SK-N-SH (cell line): ENCODE measurements around the gene USP10. TPM values are rescaled to one million over a fixed set of nuclear protein-coding genes. Genes with fewer than 3 reads are reported as not detected.

Source experiments
- CTCF ChIA-PET: fragments of 300-600, 350-600 bp; formaldehyde crosslinking; extraction: SDS; loops from one replicate; lab custom pipeline; 2021; lab: Yijun Ruan, JAX
- POLR2A ChIA-PET: fragments of 350-600 bp; sonication (Branson Sonifier 250); formaldehyde crosslinking; extraction: SDS; loops from one replicate; lab custom pipeline; 2020; ENCODE audit warnings: antibody characterized with exemption, inconsistent platforms; lab: Yijun Ruan, JAX
- DNase-seq: peaks from one replicate; pipeline ENCODE4 v3.0.0; 2012
- H2AFZ ChIP-seq: fragments of 200-600 bp; sonication (generic); 2 replicates; pipeline ENCODE4 v1.8.1; 2016; ENCODE audit warnings: antibody characterized with exemption, mild to moderate bottlenecking, low read depth
- H3F3A ChIP-seq: fragments of 200-600 bp; sonication (generic); replicated peaks from 2 replicates; pipeline ENCODE3; 2016; ENCODE audit warnings: antibody characterized with exemption, mild to moderate bottlenecking; ENCODE audit not compliant: insufficient read depth
- H3K27ac ChIP-seq, 2 experiments: fragments of 200-500 bp in 1 of 2; fragments of 200-600 bp in 1 of 2; sonication (Bioruptor generic) in 1 of 2; sonication (generic), shearing (Covaris generic) in 1 of 2; 2 replicates each; pipeline versions ENCODE4 v1.5.1 to v1.6.1; 2014 to 2016; ENCODE audit warnings: low read depth in 2 of 2, inconsistent platforms in 1 of 2, low read length in 1 of 2, mild to moderate bottlenecking in 1 of 2, mixed read lengths in 1 of 2
- H3K27me3 ChIP-seq: fragments of 200-600 bp; sonication (generic), shearing (Covaris generic); 2 replicates; pipeline ENCODE4 v1.6.1; 2016; ENCODE audit warnings: mixed run types; ENCODE audit not compliant: insufficient read depth
- H3K36me3 ChIP-seq, 2 experiments: fragments of 200-500 bp in 1 of 2; fragments of 200-600 bp in 1 of 2; sonication (Bioruptor generic) in 1 of 2; sonication (generic) in 1 of 2; replicated peaks in 1 of 2; 2 replicates each; pipeline versions ENCODE3 to v1.5.1; 2014 to 2016; ENCODE audit warnings: low read length in 1 of 2, mild to moderate bottlenecking in 1 of 2; ENCODE audit not compliant: insufficient read depth in 2 of 2, control insufficient read depth in 1 of 2
- H3K4me1 ChIP-seq, 2 experiments: fragments of 200-500 bp in 1 of 2; fragments of 200-600 bp in 1 of 2; sonication (Bioruptor generic) in 1 of 2; sonication (generic), shearing (Covaris generic) in 1 of 2; 2 replicates each; pipeline versions ENCODE4 v1.5.1 to v1.6.1; 2014 to 2016; ENCODE audit warnings: low read depth in 1 of 2, low read length in 1 of 2, mixed run types in 1 of 2; ENCODE audit not compliant: insufficient read depth in 2 of 2, control insufficient read depth in 1 of 2
- H3K4me2 ChIP-seq: fragments of 200-600 bp; sonication (generic), shearing (Covaris generic); 2 replicates; pipeline ENCODE4 v1.6.1; 2017; ENCODE audit warnings: mixed run types
- H3K4me3 ChIP-seq, 2 experiments: fragments of 200-500 bp in 1 of 2; fragments of 200-600 bp in 1 of 2; sonication (Bioruptor generic) in 1 of 2; sonication (generic), shearing (Covaris generic) in 1 of 2; 2 replicates each; pipeline versions ENCODE4 v1.5.1 to v1.8.1; 2014 to 2016; ENCODE audit warnings: low read depth in 2 of 2, inconsistent platforms in 1 of 2, low read length in 1 of 2, mild to moderate bottlenecking in 1 of 2, mixed read lengths in 1 of 2, moderate library complexity in 1 of 2
- H3K79me2 ChIP-seq: fragments of 200-600 bp; sonication (generic); 2 replicates; pipeline ENCODE4 v1.8.1; 2017; ENCODE audit warnings: mild to moderate bottlenecking; ENCODE audit not compliant: insufficient read depth
- H3K9ac ChIP-seq: fragments of 200-600 bp; sonication (generic); 2 replicates; pipeline ENCODE4 v1.6.1; 2017; ENCODE audit warnings: mixed run types
- H3K9me2 ChIP-seq: fragments of 200-600 bp; sonication (generic); 2 replicates; pipeline ENCODE4 v1.6.1; 2017; ENCODE audit warnings: mixed run types
- H3K9me3 ChIP-seq: fragments of 200-600 bp; sonication (generic); 2 replicates; pipeline ENCODE4 v1.6.1; 2017; ENCODE audit warnings: mixed run types, mild to moderate bottlenecking, moderate library complexity
- H4K20me1 ChIP-seq: fragments of 200-600 bp; sonication (generic); 2 replicates; pipeline ENCODE4 v1.6.1; 2017; ENCODE audit warnings: mild to moderate bottlenecking, mixed run types; ENCODE audit not compliant: insufficient read depth
- ELF1 ChIP-seq: IDR thresholded peaks from 2 replicates; pipeline ENCODE4 v1.4.0; 2012
- EZH2phosphoT487 ChIP-seq: fragments of 200-600 bp; sonication (generic); IDR thresholded peaks from 2 replicates; pipeline ENCODE4 v1.6.1; 2017; ENCODE audit warnings: low read depth, mixed run types, mild to moderate bottlenecking, antibody characterized with exemption, moderate library complexity, borderline replicate concordance
- FOXM1 ChIP-seq: IDR thresholded peaks from 2 replicates; pipeline ENCODE4 v1.4.0; 2012; ENCODE audit warnings: low read depth, mild to moderate bottlenecking
- GABPA ChIP-seq: IDR thresholded peaks from 2 replicates; pipeline ENCODE4 v1.4.0; 2012; ENCODE audit warnings: low read depth, mild to moderate bottlenecking
- GATA2 ChIP-seq: sonication (generic); formaldehyde crosslinking; IDR thresholded peaks from 2 replicates; pipeline ENCODE4 v1.5.0; 2020; ENCODE audit warnings: mild to moderate bottlenecking, missing genetic modification reagents
- JUND ChIP-seq: IDR thresholded peaks from 2 replicates; pipeline ENCODE4 v1.4.0; 2012
- NRF1 ChIP-seq: IDR thresholded peaks from 2 replicates; pipeline ENCODE4 v1.6.1; 2012; ENCODE audit warnings: low read depth, mild to moderate bottlenecking, low read length
- POLR2AphosphoS5 ChIP-seq: IDR thresholded peaks from 2 replicates; pipeline ENCODE4 v1.6.1; 2012; ENCODE audit warnings: low read depth, low read length
- RAD21 ChIP-seq: IDR thresholded peaks from 2 replicates; pipeline ENCODE4 v1.6.1; 2012; ENCODE audit warnings: mild to moderate bottlenecking, low read length
- RCOR1 ChIP-seq: fragments of 150-350 bp; IDR thresholded peaks from 2 replicates; pipeline ENCODE4 v1.6.1; 2017; ENCODE audit warnings: antibody characterized with exemption, low read length
- RFX5 ChIP-seq: IDR thresholded peaks from 2 replicates; pipeline ENCODE4 v1.6.1; 2012; ENCODE audit warnings: mild to moderate bottlenecking, improper control_type of control experiment, low read length
- SIN3A ChIP-seq: IDR thresholded peaks from 2 replicates; pipeline ENCODE4 v1.6.1; 2012; ENCODE audit warnings: low read depth, mild to moderate bottlenecking, low read length, moderate library complexity, borderline replicate concordance
- SMC3 ChIP-seq: IDR thresholded peaks from 2 replicates; pipeline ENCODE4 v1.6.1; 2012; ENCODE audit warnings: low read depth, low read length, improper control_type of control experiment
- TEAD4 ChIP-seq: IDR thresholded peaks from 2 replicates; pipeline ENCODE4 v1.4.0; 2012; ENCODE audit warnings: mild to moderate bottlenecking, borderline replicate concordance; ENCODE audit not compliant: insufficient read depth
- YY1 ChIP-seq: IDR thresholded peaks from 2 replicates; pipeline ENCODE4 v1.4.0; 2012; ENCODE audit warnings: low read depth, mild to moderate bottlenecking
- WGBS: methylation state at CpG from one replicate; pipeline ENCODE4 v1.1.6; 2017; ENCODE audit warnings: low lambda C conversion rate; 5-methylcytosine and 5-hydroxymethylcytosine counted together
- polyA plus RNA-seq, 3 experiments: library from polyadenylated mRNA; depleted of rRNA; stranded (reverse); fragments of >200 nt; gene quantifications; 2 replicates each; pipeline ENCODE4 v1.2.3, GENCODE V29; 2012
- TF ChIP-seq, protein P1 (sequence below): IDR thresholded peaks from 2 replicates; pipeline ENCODE4 v1.4.0; 2012; ENCODE audit warnings: low read depth, borderline replicate concordance
- TF ChIP-seq, protein P2 (sequence below): fragments of 150-350 bp; IDR thresholded peaks from 2 replicates; pipeline ENCODE4 v1.6.1; 2016; ENCODE audit warnings: mild to moderate bottlenecking, low read depth, low read length
- TF ChIP-seq, protein P3 (sequence below): fragments of 150-350 bp; IDR thresholded peaks from 2 replicates; pipeline ENCODE4 v1.6.1; 2017; ENCODE audit warnings: antibody characterized with exemption, low read length, low read depth, borderline replicate concordance
- TF ChIP-seq, protein P4 (sequence below): IDR thresholded peaks from 2 replicates; pipeline ENCODE4 v1.4.0; 2012; ENCODE audit warnings: low read depth

Gene USP10
- polyA plus RNA-seq, 1 of the 3 experiments (the other 2 are of a cell fraction): 49.2 TPM

DNA sequence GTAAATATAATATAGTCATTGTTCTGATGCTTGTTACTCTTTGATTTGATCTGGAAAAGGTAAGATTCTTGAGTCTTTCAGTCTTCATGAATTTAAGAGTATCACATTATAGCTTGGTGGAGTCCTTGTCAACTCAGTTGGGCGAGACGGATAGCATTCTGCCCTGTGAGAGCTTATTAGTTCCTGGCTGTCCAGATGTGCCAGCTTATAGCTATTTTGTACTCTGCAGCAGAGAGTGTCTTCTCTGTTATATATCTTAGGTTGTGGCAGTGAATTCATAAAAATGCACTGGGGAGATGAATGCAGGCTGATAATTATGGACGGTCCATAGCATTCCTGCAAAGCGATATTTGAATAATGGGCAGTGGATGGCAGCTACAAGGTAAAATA, 69.0 kb downstream of the USP10 start:
- H3K27me3 ChIP-seq: no peaks in the 10 kb centered on the region
- peak overlapping the region in 1 of 2 experiments; percentile 25; a peak in 1 of 4 replicates for H3K27ac ChIP-seq

DNA sequence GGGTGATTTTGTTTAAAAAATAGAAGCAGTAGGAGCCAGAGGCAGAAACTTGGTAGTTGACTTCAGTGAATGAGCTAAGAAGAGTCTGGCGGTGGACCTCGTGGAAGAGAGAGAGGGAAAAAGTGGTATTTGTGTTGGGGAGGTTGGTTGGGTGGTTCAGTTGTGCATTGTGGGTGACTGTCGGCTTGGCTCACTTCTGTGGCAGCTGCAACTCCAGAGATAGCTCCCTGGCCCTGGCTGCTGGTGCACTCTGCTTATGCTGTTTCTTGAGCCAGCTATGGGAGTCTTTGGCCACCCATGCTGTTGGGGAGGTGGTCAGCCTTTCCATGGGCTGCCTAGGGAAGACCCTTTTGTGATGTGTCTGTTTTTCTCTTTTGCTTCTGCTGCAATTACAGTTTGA, 69.6 kb downstream of the USP10 start:
- no peaks in the 10 kb centered on the region for H4K20me1 ChIP-seq
- H3K27me3 ChIP-seq: no peaks in the 10 kb centered on the region
- H3K9ac ChIP-seq: no peak overlapping the region
- POLR2A ChIA-PET: interaction anchor here (1.4 kb wide), 1 partner anchor 183 kb away, joined by 7 read pairs; no protein-coding TSS in a partner anchor
- no peaks in the 10 kb centered on the region for H3F3A ChIP-seq
- CTCF ChIA-PET: interaction anchor here (0.8 to 9.7 kb wide), 12 partner anchors 9 to 203 kb away, joined by 3 to 89 read pairs (median 6); no protein-coding TSS in a partner anchor
- H3K9me3 ChIP-seq: no peaks in the 10 kb centered on the region
- H2AFZ ChIP-seq: no peak overlapping the region
- no peak overlapping the region for H3K4me3 ChIP-seq
- peaks cover 23% of the 10 kb centered on the region; the same call in 1 of the 2 replicates for H3K79me2 ChIP-seq
- H3K27ac ChIP-seq: no peak overlapping the region
- WGBS: 96% methylated on average over 3 of the region's 3 CpGs
- DNase-seq: no peak
- peaks cover 46 to 60% of the 10 kb centered on the region in 2 experiments for H3K36me3 ChIP-seq
- H3K4me2 ChIP-seq: no peak overlapping the region
- peaks cover 0 to 13% of the 10 kb centered on the region in 2 experiments; a peak in 2 of 4 replicates for H3K4me1 ChIP-seq
- H3K9me2 ChIP-seq: no peaks in the 10 kb centered on the region
- TF ChIP-seq RCOR1: no peak
- TF ChIP-seq SMC3: no peak
- no peak for TF ChIP-seq GABPA
- no peak for TF ChIP-seq RAD21
- no peak for TF ChIP-seq GATA2 (CRISPR knock-in tag)
- TF ChIP-seq POLR2AphosphoS5: no peak
- no peak for TF ChIP-seq NRF1
- TF ChIP-seq, protein P1, sequence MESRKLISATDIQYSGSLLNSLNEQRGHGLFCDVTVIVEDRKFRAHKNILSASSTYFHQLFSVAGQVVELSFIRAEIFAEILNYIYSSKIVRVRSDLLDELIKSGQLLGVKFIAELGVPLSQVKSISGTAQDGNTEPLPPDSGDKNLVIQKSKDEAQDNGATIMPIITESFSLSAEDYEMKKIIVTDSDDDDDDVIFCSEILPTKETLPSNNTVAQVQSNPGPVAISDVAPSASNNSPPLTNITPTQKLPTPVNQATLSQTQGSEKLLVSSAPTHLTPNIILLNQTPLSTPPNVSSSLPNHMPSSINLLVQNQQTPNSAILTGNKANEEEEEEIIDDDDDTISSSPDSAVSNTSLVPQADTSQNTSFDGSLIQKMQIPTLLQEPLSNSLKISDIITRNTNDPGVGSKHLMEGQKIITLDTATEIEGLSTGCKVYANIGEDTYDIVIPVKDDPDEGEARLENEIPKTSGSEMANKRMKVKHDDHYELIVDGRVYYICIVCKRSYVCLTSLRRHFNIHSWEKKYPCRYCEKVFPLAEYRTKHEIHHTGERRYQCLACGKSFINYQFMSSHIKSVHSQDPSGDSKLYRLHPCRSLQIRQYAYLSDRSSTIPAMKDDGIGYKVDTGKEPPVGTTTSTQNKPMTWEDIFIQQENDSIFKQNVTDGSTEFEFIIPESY: no peak
- TF ChIP-seq, protein P2, sequence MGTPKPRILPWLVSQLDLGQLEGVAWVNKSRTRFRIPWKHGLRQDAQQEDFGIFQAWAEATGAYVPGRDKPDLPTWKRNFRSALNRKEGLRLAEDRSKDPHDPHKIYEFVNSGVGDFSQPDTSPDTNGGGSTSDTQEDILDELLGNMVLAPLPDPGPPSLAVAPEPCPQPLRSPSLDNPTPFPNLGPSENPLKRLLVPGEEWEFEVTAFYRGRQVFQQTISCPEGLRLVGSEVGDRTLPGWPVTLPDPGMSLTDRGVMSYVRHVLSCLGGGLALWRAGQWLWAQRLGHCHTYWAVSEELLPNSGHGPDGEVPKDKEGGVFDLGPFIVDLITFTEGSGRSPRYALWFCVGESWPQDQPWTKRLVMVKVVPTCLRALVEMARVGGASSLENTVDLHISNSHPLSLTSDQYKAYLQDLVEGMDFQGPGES: no peak
- TF ChIP-seq, protein P3, sequence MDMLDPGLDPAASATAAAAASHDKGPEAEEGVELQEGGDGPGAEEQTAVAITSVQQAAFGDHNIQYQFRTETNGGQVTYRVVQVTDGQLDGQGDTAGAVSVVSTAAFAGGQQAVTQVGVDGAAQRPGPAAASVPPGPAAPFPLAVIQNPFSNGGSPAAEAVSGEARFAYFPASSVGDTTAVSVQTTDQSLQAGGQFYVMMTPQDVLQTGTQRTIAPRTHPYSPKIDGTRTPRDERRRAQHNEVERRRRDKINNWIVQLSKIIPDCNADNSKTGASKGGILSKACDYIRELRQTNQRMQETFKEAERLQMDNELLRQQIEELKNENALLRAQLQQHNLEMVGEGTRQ: no peak

More for the DNA sequence above, 69.0 kb downstream of the USP10 start:
- peak; percentile 67 for DNase-seq
- no peaks in the 10 kb centered on the region for H4K20me1 ChIP-seq
- no peak overlapping the region for H3K9ac ChIP-seq
- WGBS: 94% methylated on average over 4 of the region's 4 CpGs
- H3K4me2 ChIP-seq: no peak overlapping the region
- ChIA-PET CTCF (interaction anchor here (0.8 to 9.7 kb wide), 14 partner anchors 8 to 203 kb away, joined by 3 to 89 read pairs (median 6); no protein-coding TSS in a partner anchor), POLR2A (interaction anchor here (0.7 to 1.4 kb wide), 2 partner anchors 51 to 184 kb away, joined by 3 to 7 read pairs; partner anchors contain the start of gene CRISPLD2)
- peaks cover 49 to 64% of the 10 kb centered on the region in 2 experiments for H3K36me3 ChIP-seq
- TF ChIP-seq ELF1: no peak
- no peak; the same call in 1 of the 2 replicates for TF ChIP-seq RCOR1
- no peak for TF ChIP-seq TEAD4
- TF ChIP-seq JUND: no peak
- TF ChIP-seq SMC3: no peak
- no peak for TF ChIP-seq GABPA
- no peak for TF ChIP-seq YY1
- TF ChIP-seq, protein P3: no peak
- no peak for TF ChIP-seq RFX5
- no peak for TF ChIP-seq EZH2phosphoT487
- TF ChIP-seq SIN3A: no peak
- TF ChIP-seq, protein P1: no peak
- no peak for TF ChIP-seq POLR2AphosphoS5
- no peak for TF ChIP-seq FOXM1
- no peak; the same call in 1 of the 2 replicates for TF ChIP-seq GATA2 (CRISPR knock-in tag)
- TF ChIP-seq, protein P4, sequence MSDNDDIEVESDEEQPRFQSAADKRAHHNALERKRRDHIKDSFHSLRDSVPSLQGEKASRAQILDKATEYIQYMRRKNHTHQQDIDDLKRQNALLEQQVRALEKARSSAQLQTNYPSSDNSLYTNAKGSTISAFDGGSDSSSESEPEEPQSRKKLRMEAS: no peak
- H3K79me2 ChIP-seq: peaks cover 23% of the 10 kb centered on the region; the same call in 1 of the 2 replicates
- no peaks in the 10 kb centered on the region for H3K9me2 ChIP-seq
- H3F3A ChIP-seq: no peaks in the 10 kb centered on the region
- no peak overlapping the region for H3K4me3 ChIP-seq
- H3K9me3 ChIP-seq: no peaks in the 10 kb centered on the region
- peaks cover 0 to 13% of the 10 kb centered on the region in 2 experiments; a peak in 2 of 4 replicates for H3K4me1 ChIP-seq
- H2AFZ ChIP-seq: no peak overlapping the region
